ENCODE results near the gene POLE. TPM values are rescaled to one million over a fixed set of nuclear protein-coding genes. Genes with fewer than 3 reads are reported as not detected.

Gene POLE
- total and polyA plus RNA-seq, 2 of the 4 experiments (the other 2 are of a cell fraction) = 17.2 to 20.7 TPM

- no peak overlapping the region for H4K5ac ChIP-seq (ENCODE audit: low read depth, low read length)
- H3K27ac ChIP-seq (ENCODE audit: insufficient read depth, low read length) = peak overlapping the region; percentile 11; the same call in 1 of the 2 replicates
- H2AK5ac ChIP-seq (ENCODE audit: low read depth, low read length) = no peak overlapping the region
- ChIA-PET CTCF (no interaction called here), POLR2A (ENCODE audit: unreplicated experiment) (no interaction called here)
- peak overlapping the region; percentile 88 for H2AK9ac ChIP-seq (replicated peaks; ENCODE audit: low read depth, low read length, poor library complexity)
- H2AFZ ChIP-seq (replicated peaks; ENCODE audit: low read length, poor library complexity) = peak overlapping the region; percentile 94
- no peak overlapping the region for H4K8ac ChIP-seq (ENCODE audit: low read depth in 2 of 2, low read length in 2 of 2)
- H3K9me1 ChIP-seq (ENCODE audit: insufficient read depth, low read length) = no peaks in the 10 kb centered on the region; the same call in 1 of the 2 replicates
- H3K36me3 ChIP-seq (ENCODE audit: control insufficient read depth, insufficient read depth, low read length) = peaks cover 5% of the 10 kb centered on the region
- H3K27me3 ChIP-seq (ENCODE audit: control insufficient read depth, insufficient read depth, low read length) = no peaks in the 10 kb centered on the region
- in situ Hi-C loops (cut with MboI; ENCODE audit: low sequenced_read_pairs) = no loop called here
- H3K9ac ChIP-seq (ENCODE audit: low read depth, low read length) = peak overlapping the region; percentile 41; the same call in 1 of the 2 replicates
- H2BK5ac ChIP-seq (ENCODE audit: low read depth, low read length, poor library complexity, severe bottlenecking) = no peak overlapping the region
- H2BK15ac ChIP-seq (ENCODE audit: low read depth, low read length) = no peak overlapping the region
- H3K4ac ChIP-seq (ENCODE audit: low read depth, low read length) = no peak overlapping the region
- H3K4me3 ChIP-seq (ENCODE audit: insufficient read depth, low read depth, low read length) = peak overlapping the region; percentile 79
- no peaks in the 10 kb centered on the region for H3K9me3 ChIP-seq (ENCODE audit: control insufficient read depth, insufficient read depth, low read length)
- H3K79me1 ChIP-seq (ENCODE audit: low read depth in 1 of 2, low read length in 2 of 2) = peaks cover 17 to 18% of the 10 kb centered on the region in 2 experiments
- peaks cover 3% of the 10 kb centered on the region; the same call in 1 of the 2 replicates for H4K20me1 ChIP-seq (ENCODE audit: insufficient read depth, low read length)
- 0% methylated on average over 38 of the region's 55 CpGs; no CpG with 5 or more reads in 1 of the 2 experiments for WGBS, 2 experiments (ENCODE audit: extremely low coverage in 2 of 2, insufficient read length in 1 of 2)
- TF ChIP-seq MAZ (IDR thresholded peaks at IDR 0.05; ENCODE audit: borderline replicate concordance, low read depth, low read length) (no peak), BHLHE40 (IDR thresholded peaks at IDR 0.05; ENCODE audit: low read depth, low read length) (no peak), MXI1 (IDR thresholded peaks at IDR 0.05; ENCODE audit: borderline replicate concordance, low read depth, low read length) (no peak), RCOR1 (IDR thresholded peaks at IDR 0.05; ENCODE audit: insufficient replicate concordance, low read length) (no peak), FOS (IDR thresholded peaks at IDR 0.05; ENCODE audit: low read depth, low read length) (no peak), CHD1 (IDR thresholded peaks at IDR 0.05; ENCODE audit: low read depth, low read length) (no peak), POLR2A (IDR thresholded peaks at IDR 0.05; ENCODE audit: low read depth, low read length) (no peak), MAFK (IDR thresholded peaks at IDR 0.05; ENCODE audit: low read depth, low read length) (no peak), SMC3 (IDR thresholded peaks at IDR 0.05; ENCODE audit: low read depth, low read length) (no peak), CEBPB (IDR thresholded peaks at IDR 0.05; ENCODE audit: low read depth, low read length) (no peak), RFX5 (IDR thresholded peaks at IDR 0.05; ENCODE audit: low read depth, low read length) (no peak), CTCF (conservative IDR thresholded peaks at IDR 0.05; ENCODE audit: low read depth, low read length) (no peak), RAD21 (IDR thresholded peaks at IDR 0.05; ENCODE audit: low read length) (no peak), USF2 (IDR thresholded peaks at IDR 0.05; ENCODE audit: low read depth, low read length) (no peak), NFE2L2 (IDR thresholded peaks at IDR 0.05; ENCODE audit: low read depth, low read length) (no peak)
- TF ChIP-seq, protein P1, sequence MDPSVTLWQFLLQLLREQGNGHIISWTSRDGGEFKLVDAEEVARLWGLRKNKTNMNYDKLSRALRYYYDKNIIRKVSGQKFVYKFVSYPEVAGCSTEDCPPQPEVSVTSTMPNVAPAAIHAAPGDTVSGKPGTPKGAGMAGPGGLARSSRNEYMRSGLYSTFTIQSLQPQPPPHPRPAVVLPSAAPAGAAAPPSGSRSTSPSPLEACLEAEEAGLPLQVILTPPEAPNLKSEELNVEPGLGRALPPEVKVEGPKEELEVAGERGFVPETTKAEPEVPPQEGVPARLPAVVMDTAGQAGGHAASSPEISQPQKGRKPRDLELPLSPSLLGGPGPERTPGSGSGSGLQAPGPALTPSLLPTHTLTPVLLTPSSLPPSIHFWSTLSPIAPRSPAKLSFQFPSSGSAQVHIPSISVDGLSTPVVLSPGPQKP (IDR thresholded peaks at IDR 0.05; ENCODE audit: borderline replicate concordance, low read depth, low read length) = no peak
- no peak overlapping the region for H4K91ac ChIP-seq (ENCODE audit: insufficient read depth, low read depth, low read length)
- intact Hi-C loops (cut with micrococcal nuclease) = no loop called here
- H2BK20ac ChIP-seq (ENCODE audit: low read depth, low read length) = no peak overlapping the region
- no peak overlapping the region for H3K56ac ChIP-seq (ENCODE audit: extremely low read depth, insufficient read depth, low read length)
- BruUV-seq (replicated peaks) = no TSS peak
- H3K18ac ChIP-seq (ENCODE audit: low read depth, low read length) = no peak overlapping the region
- peaks cover 3% of the 10 kb centered on the region; the same call in 1 of the 2 replicates for H3K4me1 ChIP-seq (ENCODE audit: control insufficient read depth, insufficient read depth, low read length)
- ATAC-seq (ENCODE audit: low read depth) = peak; percentile 49
- DNase-seq = no peak
- no peak overlapping the region for H2BK120ac ChIP-seq (ENCODE audit: low read depth, low read length)
- no peak overlapping the region for H3K14ac ChIP-seq (replicated peaks; ENCODE audit: low read depth, low read length)
- H3K4me2 ChIP-seq (ENCODE audit: low read depth, low read length) = peak overlapping the region; percentile 69; the same call in 1 of the 2 replicates
- H3K23ac ChIP-seq (ENCODE audit: low read depth, low read length) = no peak overlapping the region
- dilution Hi-C loops (cut with HindIII; ENCODE audit: low sequenced_read_pairs, unreplicated experiment) = no loop called here
Measured at GRCh38 chr12:132686825-132687210, 324 bp downstream of the POLE start.

Measured in IMR-90 (cell line).